Heart left ventricle (tissue), 13 donors: ENCODE data around the gene RTL5.
"Not testable (repeated sequence)": the region's sequence is repeated elsewhere in the genome, so short reads cannot be mapped to it uniquely, and the experiment has no call there.

Source experiments
- POLR2A ChIP-seq, 2 donors: fragments of 450-650 bp; IDR thresholded peaks; one replicate each; pipeline ENCODE4 v1.6.1; 2017; ENCODE audit warnings: antibody characterized with exemption in 2 of 2, mild to moderate bottlenecking in 2 of 2, moderate library complexity in 2 of 2
- TF ChIP-seq, protein P1 (sequence below), 12 donors: fragments of 200-600 bp; sonication (generic) in 4 of 12; IDR thresholded peaks; one replicate each; pipeline versions ENCODE4 v1.5.0 to v1.8.0; 2018 to 2022; ENCODE audit warnings: antibody characterized with exemption in 12 of 12, mild to moderate bottlenecking in 5 of 12
- donor health status: ischemic (EF 13 %, LVEDD 7.1; RV severe dilation, severe dysfunction).
- donor health status: DM: no; HTN: yes; CAD: no.
- donor health status: DM: no; HTN: no; CAD: no.
- donor health status: ischemic (EF 25% LVEDD 6.9; RV normal size, moderate dysfunction).
- donor health status: ischemic (EF 25% LVEDD 5.7; RV mildly dilated, moderate dysfunction).
- donor health status: ischemic (EF 35%, LVEDD 5.7; RV mildly dilated, moderate dysfunction).
- donor health status: nonischemic (EF 11% LVEDD 7.7; RV severe dilation, severe dysfunction).
- donor health status: DM: yes; HTN: yes; CAD: no.
- donor health status: PGD.
- donor health status: ischemic (EF 29% LVEDD 5.4; RV normal size, mild dysfunction).
- donor health status: nonischemic (EF 23%, LVEDD 6.1; RV moderate dilation, normal function).

DNA sequence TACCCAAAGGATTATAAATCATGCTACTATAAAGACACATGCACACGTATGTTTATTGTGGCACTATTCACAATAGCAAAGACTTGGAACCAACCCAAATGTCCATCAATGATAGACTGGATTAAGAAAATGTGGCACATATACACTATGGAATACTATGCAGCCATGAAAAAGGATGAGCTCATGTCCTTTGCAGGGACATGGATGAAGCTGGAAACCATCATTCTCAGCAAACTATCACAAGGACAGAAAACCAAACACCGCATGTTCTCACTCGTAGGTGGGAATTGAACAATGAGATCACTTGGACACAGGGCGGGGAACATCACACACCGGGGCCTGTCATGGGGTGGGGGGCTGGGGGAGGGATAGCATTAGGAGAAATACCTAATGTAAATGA, 44.6 kb upstream of the RTL5 start:
- TF ChIP-seq, protein P1, sequence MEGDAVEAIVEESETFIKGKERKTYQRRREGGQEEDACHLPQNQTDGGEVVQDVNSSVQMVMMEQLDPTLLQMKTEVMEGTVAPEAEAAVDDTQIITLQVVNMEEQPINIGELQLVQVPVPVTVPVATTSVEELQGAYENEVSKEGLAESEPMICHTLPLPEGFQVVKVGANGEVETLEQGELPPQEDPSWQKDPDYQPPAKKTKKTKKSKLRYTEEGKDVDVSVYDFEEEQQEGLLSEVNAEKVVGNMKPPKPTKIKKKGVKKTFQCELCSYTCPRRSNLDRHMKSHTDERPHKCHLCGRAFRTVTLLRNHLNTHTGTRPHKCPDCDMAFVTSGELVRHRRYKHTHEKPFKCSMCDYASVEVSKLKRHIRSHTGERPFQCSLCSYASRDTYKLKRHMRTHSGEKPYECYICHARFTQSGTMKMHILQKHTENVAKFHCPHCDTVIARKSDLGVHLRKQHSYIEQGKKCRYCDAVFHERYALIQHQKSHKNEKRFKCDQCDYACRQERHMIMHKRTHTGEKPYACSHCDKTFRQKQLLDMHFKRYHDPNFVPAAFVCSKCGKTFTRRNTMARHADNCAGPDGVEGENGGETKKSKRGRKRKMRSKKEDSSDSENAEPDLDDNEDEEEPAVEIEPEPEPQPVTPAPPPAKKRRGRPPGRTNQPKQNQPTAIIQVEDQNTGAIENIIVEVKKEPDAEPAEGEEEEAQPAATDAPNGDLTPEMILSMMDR (IDR thresholded peaks at IDR 0.05): not testable (repeated sequence)
- TF ChIP-seq POLR2A (IDR thresholded peaks at IDR 0.05): not testable (repeated sequence)
